Stomach (tissue), 9 donors: ENCODE measurements around the gene CREBZF. TPM values are rescaled to one million over a fixed set of nuclear protein-coding genes. Genes with fewer than 3 reads are reported as not detected.
"Not testable (repeated sequence)": the region's sequence is repeated elsewhere in the genome, so short reads cannot be mapped to it uniquely, and the experiment has no call there.

Experiments
- DNase-seq, 2 donors: peaks; one replicate each; pipeline versions ENCODE4 v3.0.0 to v3.0.0-alpha.2; 2013 to 2019
- H3K27ac ChIP-seq, 5 donors: fragments of 200-600 bp in 4 of 5; sonication (generic) in 4 of 5; one replicate each; pipeline ENCODE4 v1.5.1; 2013 to 2019; ENCODE audit warnings: mild to moderate bottlenecking in 1 of 5, moderate library complexity in 1 of 5
- H3K27me3 ChIP-seq, 3 donors: fragments of 200-600 bp; sonication (generic); one replicate each; pipeline ENCODE4 v1.5.1; 2017 to 2019; ENCODE audit warnings: mixed run types in 1 of 3
- H3K36me3 ChIP-seq, 4 donors: fragments of 200-600 bp; sonication (generic); 1 replicate in 3 of 4; 2 replicates in 1 of 4; pipeline ENCODE4 v1.5.1; 2016 to 2019
- H3K4me1 ChIP-seq, 4 donors: fragments of 200-600 bp; sonication (generic); one replicate each; pipeline ENCODE4 v1.5.1; 2016 to 2019
- H3K4me3 ChIP-seq, 4 donors: fragments of 200-600 bp; sonication (generic) in 3 of 4; one replicate each; pipeline ENCODE4 v1.5.1; 2016 to 2019; ENCODE audit warnings: mild to moderate bottlenecking in 1 of 4
- H3K9me3 ChIP-seq, 4 donors: fragments of 200-600 bp; sonication (generic); one replicate each; pipeline ENCODE4 v1.5.1; 2016 to 2019
- EP300 ChIP-seq: sonication (generic); formaldehyde crosslinking; IDR thresholded peaks from one replicate; pipeline ENCODE4 v1.6.1; 2017; ENCODE audit warnings: antibody characterized with exemption
- POLR2A ChIP-seq, 4 donors: fragments of 450-650 bp; IDR thresholded peaks; one replicate each; pipeline ENCODE4 v1.6.1; 2016; ENCODE audit warnings: antibody characterized with exemption in 4 of 4, control low read depth in 2 of 4, mild to moderate bottlenecking in 1 of 4, moderate library complexity in 1 of 4
- POLR2AphosphoS5 ChIP-seq, 3 donors: sonication (generic); formaldehyde crosslinking; IDR thresholded peaks; one replicate each; pipeline ENCODE4 v1.6.1; 2016; ENCODE audit warnings: antibody characterized with exemption in 3 of 3
- WGBS, 5 donors: extraction: QIAGEN DNeasy Blood & Tissue Kit in 3 of 5; methylation state at CpG; one replicate each; pipeline versions ENCODE4 v1.1.5 to v1.1.7; 2013 to 2018; 5-methylcytosine and 5-hydroxymethylcytosine counted together
- intact Hi-C: fragments of 100-400 bp; cut with DNase I; formaldehyde crosslinking; loops from one replicate; pipeline ENCODE4 v1.15.1; 2023; ENCODE audit warnings: low total_unique reads
- polyA plus RNA-seq, 3 donors: library from polyadenylated mRNA; stranded (reverse); fragments of 200-250 nt; gene quantifications; one replicate each; pipeline ENCODE4 v1.2.3, GENCODE V29; 2013
- total RNA-seq, 5 donors: library from RNA; depleted of rRNA; stranded (reverse); fragments of >200 nt; gene quantifications; one replicate each; pipeline versions ENCODE4 v1.1.0 to v1.2.3, GENCODE V29; 2014 to 2016
- TF ChIP-seq, protein P1 (sequence below), 7 experiments: fragments of 450-650 bp in 4 of 7; fragments of 200-600 bp in 3 of 7; sonication (generic) in 3 of 7; IDR thresholded peaks; one replicate each; pipeline ENCODE4 v1.5.1; 2016 to 2019; ENCODE audit warnings: antibody characterized with exemption in 7 of 7, control low read depth in 2 of 7, mild to moderate bottlenecking in 1 of 7
- donor health status: healthy with polysubstance abuse.
- donor health status: Bipolar disorder and iron deficiency.
- donor health status: healthy.

The CREBZF gene
- total and polyA plus RNA-seq, 8 donors: 12.5 to 387 (median 77.0) TPM

- WGBS, 5 donors: 86 to 94% (median 88%) methylated on average over 3 of the region's 3 CpGs
- intact Hi-C loops: no loop called here
- no peaks in the 10 kb centered on the region for H3K36me3 ChIP-seq
- DNase-seq: no peak
- no peaks in the 10 kb centered on the region for H3K4me1 ChIP-seq
- no peak for TF ChIP-seq POLR2AphosphoS5 (IDR thresholded peaks at IDR 0.05)
- TF ChIP-seq POLR2A (IDR thresholded peaks at IDR 0.05): no peak
- TF ChIP-seq, protein P1, sequence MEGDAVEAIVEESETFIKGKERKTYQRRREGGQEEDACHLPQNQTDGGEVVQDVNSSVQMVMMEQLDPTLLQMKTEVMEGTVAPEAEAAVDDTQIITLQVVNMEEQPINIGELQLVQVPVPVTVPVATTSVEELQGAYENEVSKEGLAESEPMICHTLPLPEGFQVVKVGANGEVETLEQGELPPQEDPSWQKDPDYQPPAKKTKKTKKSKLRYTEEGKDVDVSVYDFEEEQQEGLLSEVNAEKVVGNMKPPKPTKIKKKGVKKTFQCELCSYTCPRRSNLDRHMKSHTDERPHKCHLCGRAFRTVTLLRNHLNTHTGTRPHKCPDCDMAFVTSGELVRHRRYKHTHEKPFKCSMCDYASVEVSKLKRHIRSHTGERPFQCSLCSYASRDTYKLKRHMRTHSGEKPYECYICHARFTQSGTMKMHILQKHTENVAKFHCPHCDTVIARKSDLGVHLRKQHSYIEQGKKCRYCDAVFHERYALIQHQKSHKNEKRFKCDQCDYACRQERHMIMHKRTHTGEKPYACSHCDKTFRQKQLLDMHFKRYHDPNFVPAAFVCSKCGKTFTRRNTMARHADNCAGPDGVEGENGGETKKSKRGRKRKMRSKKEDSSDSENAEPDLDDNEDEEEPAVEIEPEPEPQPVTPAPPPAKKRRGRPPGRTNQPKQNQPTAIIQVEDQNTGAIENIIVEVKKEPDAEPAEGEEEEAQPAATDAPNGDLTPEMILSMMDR (IDR thresholded peaks at IDR 0.05): no peak
- TF ChIP-seq EP300: no peak
- H3K9me3 ChIP-seq: peaks cover 0 to 5% (median 0%) of the 10 kb centered on the region in 4 donors
- no peaks in the 10 kb centered on the region for H3K27me3 ChIP-seq
- no peak overlapping the region for H3K4me3 ChIP-seq
- no peak overlapping the region for H3K27ac ChIP-seq
These were observed 8.5 kb upstream of the CREBZF start for GRCh38 chr11:85673393-85673792.

- 90 to 94% (median 93%) methylated on average over 8 of the region's 8 CpGs for WGBS, 5 donors
- Histone ChIP-seq H3K9me3 (peaks cover 0 to 5% (median 0%) of the 10 kb centered on the region in 4 donors), H3K36me3 (no peaks in the 10 kb centered on the region), H3K4me1 (peaks cover 0 to under 1% (median 0%) of the 10 kb centered on the region in 4 donors), H3K27ac (no peak overlapping the region), H3K27me3 (no peaks in the 10 kb centered on the region), H3K4me3 (no peak overlapping the region)
- intact Hi-C loops: no loop called here
- no peak for DNase-seq
- TF ChIP-seq POLR2A (IDR thresholded peaks at IDR 0.05) (no peak), POLR2AphosphoS5 (IDR thresholded peaks at IDR 0.05) (no peak), EP300 (no peak)
- TF ChIP-seq, protein P1 (IDR thresholded peaks at IDR 0.05): no peak
These were observed 7.4 kb upstream of the CREBZF start for GRCh38 chr11:85672105-85672902.

DNA sequence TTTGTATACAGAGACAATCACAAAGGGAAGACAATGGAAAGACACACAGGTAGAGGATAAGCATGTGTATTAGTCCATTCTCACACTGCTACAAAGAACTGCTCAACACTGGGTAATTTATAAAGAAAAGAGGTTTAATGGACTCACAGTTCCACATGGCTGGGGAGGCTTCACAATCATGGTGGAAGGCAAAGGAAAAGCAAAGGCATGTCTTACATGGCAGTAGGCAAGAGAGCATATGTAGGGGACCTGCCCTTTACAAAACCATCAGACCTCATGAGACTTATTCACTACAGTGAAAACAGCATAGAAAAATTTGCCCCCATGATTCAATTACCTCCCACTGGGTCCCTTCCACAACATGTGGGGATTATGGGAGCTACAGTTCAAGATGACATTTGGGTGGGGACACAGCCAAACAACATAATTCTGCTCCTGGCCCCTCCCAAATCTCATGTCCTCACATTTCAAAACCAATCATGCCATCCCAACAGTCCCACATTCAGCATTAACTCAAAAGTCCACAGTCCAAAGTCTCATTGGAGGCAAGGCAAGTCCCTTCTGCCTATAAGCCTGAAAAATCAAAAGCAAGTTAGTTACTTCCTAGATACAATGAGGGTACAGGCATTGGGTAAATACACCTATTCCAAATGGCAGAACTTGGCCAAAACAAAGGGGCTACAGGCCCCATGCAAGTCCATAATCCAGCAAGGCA, 6.2 kb upstream of the CREBZF start:
- DNase-seq, H3K9me3 ChIP-seq, H3K27ac ChIP-seq, H3K4me1 ChIP-seq, H3K36me3 ChIP-seq, intact Hi-C loops, H3K27me3 ChIP-seq, H3K4me3 ChIP-seq: not testable (repeated sequence)

DNA sequence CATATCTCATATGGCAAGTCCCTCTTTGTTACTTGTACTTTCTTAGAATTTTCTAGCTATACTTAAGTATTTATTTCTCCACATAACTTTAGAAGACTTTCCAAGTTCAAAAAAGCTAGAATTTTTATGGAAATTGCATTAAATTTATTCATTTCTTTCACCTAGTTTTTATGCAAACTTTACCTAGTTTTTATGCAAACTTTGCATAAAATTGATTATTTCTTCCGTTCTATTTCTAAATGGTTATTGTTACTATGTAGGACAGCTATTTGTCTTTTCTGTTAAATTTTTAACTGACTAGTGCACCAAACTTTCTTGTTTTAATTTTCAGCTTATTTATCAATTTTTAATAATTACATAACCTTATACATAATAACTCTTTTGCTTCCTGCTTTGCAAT, 3.2 kb upstream of the CREBZF start:
- DNase-seq: no peak
- Histone ChIP-seq H3K9me3 (no peaks in the 10 kb centered on the region), H3K4me1 (peaks cover 8 to 20% (median 11%) of the 10 kb centered on the region in 4 donors), H3K27ac (no peak overlapping the region), H3K27me3 (no peaks in the 10 kb centered on the region), H3K4me3 (no peak overlapping the region), H3K36me3 (no peaks in the 10 kb centered on the region)
- 56 to 90% (median 79%) methylated on average over 1 of the region's 1 CpG for WGBS, 5 donors
- no peak for TF ChIP-seq POLR2A (IDR thresholded peaks at IDR 0.05)
- no peak for TF ChIP-seq EP300
- TF ChIP-seq, protein P1 (IDR thresholded peaks at IDR 0.05): no peak
- no peak for TF ChIP-seq POLR2AphosphoS5 (IDR thresholded peaks at IDR 0.05)
- intact Hi-C loops: no loop called here
